ENCODE data around the gene SMARCAD1. TPM values are rescaled to one million over a fixed set of nuclear protein-coding genes. Genes with fewer than 3 reads are reported as not detected.
"Not testable (repeated sequence)": the region's sequence is repeated elsewhere in the genome, so short reads cannot be mapped to it uniquely, and the experiment has no call there.

Gene SMARCAD1
- total RNA-seq, 1 donor from 2014 or later: 43.0 TPM

- no peak for TF ChIP-seq CTCF (IDR thresholded peaks at IDR 0.05; ENCODE audit: unreplicated experiment)
- Mint-ChIP-seq H3K4me1 (ENCODE audit: unreplicated experiment) (no peaks in the 10 kb centered on the region), H3K9me3 (ENCODE audit: unreplicated experiment) (no peaks in the 10 kb centered on the region), H3K36me3 (ENCODE audit: low read depth, unreplicated experiment) (no peaks in the 10 kb centered on the region), H3K27me3 (ENCODE audit: unreplicated experiment) (no peaks in the 10 kb centered on the region), H3K4me3 (ENCODE audit: unreplicated experiment) (no peak overlapping the region), H3K27ac (ENCODE audit: unreplicated experiment) (no peak overlapping the region)
- DNase-seq (ENCODE audit: low spot score): no peak
These were observed 126.2 kb downstream of the SMARCAD1 start for GRCh38 chr4:94333866-94334265.

GRCh38 chr4:94334476-94334875, 126.8 kb downstream of the SMARCAD1 start:
- Mint-ChIP-seq H3K4me1 (ENCODE audit: unreplicated experiment) (no peaks in the 10 kb centered on the region), H3K27ac (ENCODE audit: unreplicated experiment) (no peak overlapping the region), H3K36me3 (ENCODE audit: low read depth, unreplicated experiment) (no peaks in the 10 kb centered on the region), H3K4me3 (ENCODE audit: unreplicated experiment) (no peak overlapping the region), H3K9me3 (ENCODE audit: unreplicated experiment) (no peaks in the 10 kb centered on the region), H3K27me3 (ENCODE audit: unreplicated experiment) (no peaks in the 10 kb centered on the region)
- no peak for DNase-seq (ENCODE audit: low spot score)
- TF ChIP-seq CTCF (IDR thresholded peaks at IDR 0.05; ENCODE audit: unreplicated experiment): no peak

- no peak for DNase-seq (ENCODE audit: low spot score)
- no peaks in the 10 kb centered on the region for H3K27me3 Mint-ChIP-seq (ENCODE audit: unreplicated experiment)
- no peak for TF ChIP-seq CTCF (IDR thresholded peaks at IDR 0.05; ENCODE audit: unreplicated experiment)
- no peaks in the 10 kb centered on the region for H3K36me3 Mint-ChIP-seq (ENCODE audit: low read depth, unreplicated experiment)
- no peaks in the 10 kb centered on the region for H3K9me3 Mint-ChIP-seq (ENCODE audit: unreplicated experiment)
- no peaks in the 10 kb centered on the region for H3K4me1 Mint-ChIP-seq (ENCODE audit: unreplicated experiment)
- no peak overlapping the region for H3K27ac Mint-ChIP-seq (ENCODE audit: unreplicated experiment)
- H3K4me3 Mint-ChIP-seq (ENCODE audit: unreplicated experiment): no peak overlapping the region
These were observed 127.3 kb downstream of the SMARCAD1 start for GRCh38 chr4:94334962-94335361.

GRCh38 chr4:94336303-94336702, 128.6 kb downstream of the SMARCAD1 start:
- TF ChIP-seq CTCF (IDR thresholded peaks at IDR 0.05; ENCODE audit: unreplicated experiment): no peak
- H3K27ac Mint-ChIP-seq (ENCODE audit: unreplicated experiment): no peak overlapping the region
- no peaks in the 10 kb centered on the region for H3K4me1 Mint-ChIP-seq (ENCODE audit: unreplicated experiment)
- no peak overlapping the region for H3K4me3 Mint-ChIP-seq (ENCODE audit: unreplicated experiment)
- DNase-seq (ENCODE audit: low spot score): no peak
- no peaks in the 10 kb centered on the region for H3K36me3 Mint-ChIP-seq (ENCODE audit: low read depth, unreplicated experiment)
- no peaks in the 10 kb centered on the region for H3K27me3 Mint-ChIP-seq (ENCODE audit: unreplicated experiment)
- no peaks in the 10 kb centered on the region for H3K9me3 Mint-ChIP-seq (ENCODE audit: unreplicated experiment)

GRCh38 chr4:94336791-94337190, 129.1 kb downstream of the SMARCAD1 start:
- H3K4me1 Mint-ChIP-seq (ENCODE audit: unreplicated experiment); H3K27me3 Mint-ChIP-seq (ENCODE audit: unreplicated experiment); DNase-seq (ENCODE audit: low spot score); H3K9me3 Mint-ChIP-seq (ENCODE audit: unreplicated experiment); H3K4me3 Mint-ChIP-seq (ENCODE audit: unreplicated experiment); H3K27ac Mint-ChIP-seq (ENCODE audit: unreplicated experiment); H3K36me3 Mint-ChIP-seq (ENCODE audit: low read depth, unreplicated experiment): not testable (repeated sequence)

Measured in endothelial cell (in vitro differentiated cells).